ENCODE data around the gene FKRP.

The FKRP gene

GRCh38 chr19:46721269-46722003, 24.4 kb upstream of the FKRP start:
- H3K9me3 ChIP-seq, result no peaks in the 10 kb centered on the region
- no peak overlapping the region for H3K4me3 ChIP-seq
- H3K36me3 ChIP-seq, result peaks cover 42 to 80% (median 68%) of the 10 kb centered on the region in 3 donors
- H3K27ac ChIP-seq, result no peak overlapping the region
- no peak for TF ChIP-seq CTCF (IDR thresholded peaks at IDR 0.05)
- H3K4me1 ChIP-seq, result peaks cover 0 to 17% (median 6%) of the 10 kb centered on the region in 4 donors
- intact Hi-C loops (cut with DNase I; ENCODE audit: low total_unique reads), result no loop called here
- H3K27me3 ChIP-seq, result no peaks in the 10 kb centered on the region
- no peak for DNase-seq

- H3K4me1 ChIP-seq, result peaks cover 0 to 17% (median 6%) of the 10 kb centered on the region in 4 donors
- intact Hi-C loops (cut with DNase I; ENCODE audit: low total_unique reads), result no loop called here
- H3K36me3 ChIP-seq, result peaks cover 47 to 86% (median 74%) of the 10 kb centered on the region in 3 donors
- H3K4me3 ChIP-seq, result no peak overlapping the region
- no peak for TF ChIP-seq CTCF (IDR thresholded peaks at IDR 0.05)
- DNase-seq, result no peak
- no peak overlapping the region for H3K27ac ChIP-seq
- H3K27me3 ChIP-seq, result no peaks in the 10 kb centered on the region
- H3K9me3 ChIP-seq, result no peaks in the 10 kb centered on the region
These were observed 23.9 kb upstream of the FKRP start for GRCh38 chr19:46722004-46722380.

- Histone ChIP-seq H3K27me3 (no peaks in the 10 kb centered on the region), H3K27ac (no peak overlapping the region), H3K4me3 (no peak overlapping the region), H3K36me3 (peaks cover 52 to 91% (median 79%) of the 10 kb centered on the region in 3 donors), H3K4me1 (peaks cover 0 to 14% (median 3%) of the 10 kb centered on the region in 4 donors), H3K9me3 (no peaks in the 10 kb centered on the region)
- TF ChIP-seq CTCF (IDR thresholded peaks at IDR 0.05), result no peak
- intact Hi-C loops (cut with DNase I; ENCODE audit: low total_unique reads), result no loop called here
- no peak for DNase-seq
These were observed 23.3 kb upstream of the FKRP start for GRCh38 chr19:46722421-46723022.

GRCh38 chr19:46723023-46723461, 22.8 kb upstream of the FKRP start:
- Histone ChIP-seq H3K4me3 (no peak overlapping the region), H3K27me3 (no peaks in the 10 kb centered on the region), H3K4me1 (peaks cover 0 to 9% (median under 1%) of the 10 kb centered on the region in 4 donors), H3K36me3 (peaks cover 57 to 97% (median 84%) of the 10 kb centered on the region in 3 donors), H3K27ac (no peak overlapping the region), H3K9me3 (no peaks in the 10 kb centered on the region)
- intact Hi-C loops (cut with DNase I; ENCODE audit: low total_unique reads), result no loop called here
- no peak for TF ChIP-seq CTCF (IDR thresholded peaks at IDR 0.05)
- DNase-seq, result no peak

GRCh38 chr19:46723471-46723870, 22.4 kb upstream of the FKRP start:
- intact Hi-C loops (cut with DNase I; ENCODE audit: low total_unique reads), result no loop called here
- Histone ChIP-seq H3K36me3 (peaks cover 59 to 100% (median 88%) of the 10 kb centered on the region in 3 donors), H3K9me3 (no peaks in the 10 kb centered on the region), H3K27ac (no peak overlapping the region), H3K27me3 (no peaks in the 10 kb centered on the region), H3K4me1 (peaks cover 0 to 5% (median 0%) of the 10 kb centered on the region in 4 donors), H3K4me3 (no peak overlapping the region)
- TF ChIP-seq CTCF (IDR thresholded peaks at IDR 0.05), result no peak
- DNase-seq, result no peak
